Liver (tissue), 9 donors: Measurements from ENCODE around the gene ABCC5. TPM values are rescaled to one million over a fixed set of nuclear protein-coding genes. Genes with fewer than 3 reads are reported as not detected.

Source experiments
- DNase-seq: peaks from one replicate; pipeline ENCODE4 v3.0.0-alpha.2; 2017; ENCODE audit warnings: low spot score
- H3K27ac ChIP-seq, 2 donors: one replicate each; pipeline ENCODE4 v1.7.0; 2013; ENCODE audit warnings: inconsistent platforms in 2 of 2, low read length in 2 of 2, control low read depth in 1 of 2, low read depth in 1 of 2, mild to moderate bottlenecking in 1 of 2
- H3K27me3 ChIP-seq, 4 donors: one replicate each; pipeline versions ENCODE4 v1.6.1 to v1.7.0; 2013; ENCODE audit warnings: low read length in 3 of 4, inconsistent platforms in 1 of 4, mild to moderate bottlenecking in 1 of 4, moderate library complexity in 1 of 4; ENCODE audit not compliant: control insufficient read depth in 4 of 4, insufficient read depth in 4 of 4
- H3K36me3 ChIP-seq, 4 donors: one replicate each; pipeline versions ENCODE4 v1.6.1 to v1.7.0; 2013; ENCODE audit warnings: low read length in 3 of 4, mild to moderate bottlenecking in 3 of 4, low read depth in 1 of 4, moderate library complexity in 1 of 4; ENCODE audit not compliant: control insufficient read depth in 4 of 4, insufficient read depth in 3 of 4
- H3K4me1 ChIP-seq, 4 donors: one replicate each; pipeline versions ENCODE4 v1.6.1 to v1.7.0; 2013; ENCODE audit warnings: low read length in 3 of 4, mild to moderate bottlenecking in 3 of 4, moderate library complexity in 1 of 4; ENCODE audit not compliant: control insufficient read depth in 4 of 4, insufficient read depth in 4 of 4
- H3K4me3 ChIP-seq, 3 donors: one replicate each; pipeline versions ENCODE4 v1.6.1 to v1.7.0; 2013; ENCODE audit warnings: low read length in 3 of 3, control low read depth in 1 of 3, low read depth in 1 of 3, mild to moderate bottlenecking in 1 of 3
- H3K9ac ChIP-seq, 2 donors: one replicate each; pipeline ENCODE4 v1.7.0; 2013; ENCODE audit warnings: low read length in 2 of 2, mild to moderate bottlenecking in 2 of 2, moderate library complexity in 2 of 2, control low read depth in 1 of 2, low read depth in 1 of 2
- H3K9me3 ChIP-seq, 4 donors: one replicate each; pipeline versions ENCODE4 v1.6.1 to v1.7.0; 2013; ENCODE audit warnings: low read length in 3 of 4; ENCODE audit not compliant: control insufficient read depth in 4 of 4
- FOXA1 ChIP-seq: IDR thresholded peaks from 2 replicates; pipeline ENCODE4 v1.6.1; 2016; ENCODE audit warnings: antibody characterized with exemption
- FOXA2 ChIP-seq: IDR thresholded peaks from 2 replicates; pipeline ENCODE4 v1.6.1; 2016; ENCODE audit warnings: antibody characterized with exemption
- GABPA ChIP-seq, 2 donors: IDR thresholded peaks in 1 of 2; conservative IDR thresholded peaks in 1 of 2; 2 replicates each; pipeline ENCODE4 v1.6.1; 2016; ENCODE audit warnings: antibody characterized with exemption in 2 of 2, mild to moderate bottlenecking in 1 of 2, moderate library complexity in 1 of 2
- HNF4A ChIP-seq, 2 donors: conservative IDR thresholded peaks; 2 replicates each; pipeline ENCODE4 v1.6.1; 2016; ENCODE audit warnings: antibody characterized with exemption in 2 of 2, mild to moderate bottlenecking in 2 of 2
- HNF4G ChIP-seq: IDR thresholded peaks from 2 replicates; pipeline ENCODE4 v1.6.1; 2016; ENCODE audit warnings: antibody characterized with exemption
- JUND ChIP-seq, 2 donors: IDR thresholded peaks; 2 replicates each; pipeline ENCODE4 v1.6.1; 2016; ENCODE audit warnings: antibody characterized with exemption in 2 of 2
- RAD21 ChIP-seq, 2 donors: IDR thresholded peaks; 2 replicates each; pipeline ENCODE4 v1.6.1; 2016; ENCODE audit warnings: antibody characterized with exemption in 2 of 2, mild to moderate bottlenecking in 2 of 2
- REST ChIP-seq: IDR thresholded peaks from 2 replicates; pipeline ENCODE4 v1.6.1; 2016; ENCODE audit warnings: antibody characterized with exemption, mild to moderate bottlenecking
- SP1 ChIP-seq: IDR thresholded peaks from 2 replicates; pipeline ENCODE4 v1.6.1; 2018; ENCODE audit warnings: antibody characterized with exemption, mild to moderate bottlenecking
- TAF1 ChIP-seq: conservative IDR thresholded peaks from 2 replicates; pipeline ENCODE4 v1.6.1; 2016; ENCODE audit warnings: antibody characterized with exemption, mild to moderate bottlenecking
- YY1 ChIP-seq: IDR thresholded peaks from 2 replicates; pipeline ENCODE4 v1.6.1; 2016; ENCODE audit warnings: antibody characterized with exemption, mild to moderate bottlenecking
- ZBTB33 ChIP-seq: IDR thresholded peaks from 2 replicates; pipeline ENCODE4 v1.6.1; 2016; ENCODE audit warnings: antibody characterized with exemption
- whole genome bisulfite sequencing: extraction: QIAGEN DNeasy Blood & Tissue Kit; methylation state at CpG from one replicate; pipeline ENCODE4 v1.1.7; 2013; 5-methylcytosine and 5-hydroxymethylcytosine counted together
- polyA plus RNA-seq, 2 donors: library from polyadenylated mRNA; stranded (reverse) in 1 of 2; unstranded in 1 of 2; fragments of 200-250 nt in 1 of 2; fragments of >200 nt in 1 of 2; fragmentation: Nextera tagmentation in 1 of 2; extraction: Ambion mirVana in 1 of 2; gene quantifications; one replicate each; pipeline versions ENCODE4 v1.2.1 to v1.2.3, GENCODE V29; 2013 to 2015
- total RNA-seq, 2 donors: library from RNA; depleted of rRNA; stranded (reverse); fragments of >200 nt; gene quantifications; one replicate each; pipeline ENCODE4 v1.2.3, GENCODE V29; 2014
- TF ChIP-seq, protein P1 (sequence below): IDR thresholded peaks from 2 replicates; pipeline ENCODE4 v1.6.1; 2016; ENCODE audit warnings: antibody characterized with exemption
- donor health status: healthy.
- donor health status: healthy.
- donor health status: healthy.
- donor health status: healthy.
- donor health status: healthy.

The ABCC5 gene
- total and polyA plus RNA-seq, 4 donors: 2.8 to 35.7 (median 8.1) TPM

GRCh38 chr3:184011937-184012889 lies 5.5 kb downstream of the ABCC5 start:
- no peak overlapping the region for H3K9ac ChIP-seq
- no peaks in the 10 kb centered on the region for H3K27me3 ChIP-seq
- WGBS: 84% methylated on average over 6 of the region's 6 CpGs
- TF ChIP-seq FOXA2 (no peak), YY1 (no peak), FOXA1 (no peak), ZBTB33 (no peak), RAD21 (IDR thresholded peaks at IDR 0.05) (no peak), HNF4A (conservative IDR thresholded peaks at IDR 0.05) (no peak)
- H3K4me3 ChIP-seq: no peak overlapping the region
- H3K27ac ChIP-seq: no peak overlapping the region
- no peaks in the 10 kb centered on the region for H3K9me3 ChIP-seq
- H3K4me1 ChIP-seq: peaks cover 0 to 6% (median 4%) of the 10 kb centered on the region in 4 donors
- no peak for DNase-seq
- H3K36me3 ChIP-seq: peaks cover 0 to 6% (median under 1%) of the 10 kb centered on the region in 4 donors

- Histone ChIP-seq H3K27me3 (no peaks in the 10 kb centered on the region), H3K27ac (no peak overlapping the region), H3K9ac (no peak overlapping the region), H3K4me1 (no peaks in the 10 kb centered on the region), H3K4me3 (no peak overlapping the region), H3K36me3 (peaks cover 0 to 6% (median under 1%) of the 10 kb centered on the region in 4 donors), H3K9me3 (no peaks in the 10 kb centered on the region)
- 75% methylated on average over 4 of the region's 4 CpGs for WGBS
- TF ChIP-seq ZBTB33 (no peak), TAF1 (no peak), JUND (IDR thresholded peaks at IDR 0.05) (no peak), GABPA (IDR thresholded peaks at IDR 0.05 in 1 of 2, conservative IDR thresholded peaks at IDR 0.05 in 1 of 2) (no peak), HNF4A (conservative IDR thresholded peaks at IDR 0.05) (no peak), SP1 (no peak), REST (no peak), HNF4G (no peak), FOXA1 (no peak), FOXA2 (no peak), YY1 (no peak), RAD21 (IDR thresholded peaks at IDR 0.05) (no peak)
- TF ChIP-seq, protein P1, sequence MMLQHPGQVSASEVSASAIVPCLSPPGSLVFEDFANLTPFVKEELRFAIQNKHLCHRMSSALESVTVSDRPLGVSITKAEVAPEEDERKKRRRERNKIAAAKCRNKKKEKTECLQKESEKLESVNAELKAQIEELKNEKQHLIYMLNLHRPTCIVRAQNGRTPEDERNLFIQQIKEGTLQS: no peak
- DNase-seq: no peak
Observed at GRCh38 chr3:184011230-184011876, 6.3 kb downstream of the ABCC5 start.
